ENCODE results near the gene CLEC3B. TPM values are rescaled to one million over a fixed set of nuclear protein-coding genes. Genes with fewer than 3 reads are reported as not detected.

Gene CLEC3B
- total RNA-seq, 1 donor from 2014 or later = 80.8 TPM

DNA sequence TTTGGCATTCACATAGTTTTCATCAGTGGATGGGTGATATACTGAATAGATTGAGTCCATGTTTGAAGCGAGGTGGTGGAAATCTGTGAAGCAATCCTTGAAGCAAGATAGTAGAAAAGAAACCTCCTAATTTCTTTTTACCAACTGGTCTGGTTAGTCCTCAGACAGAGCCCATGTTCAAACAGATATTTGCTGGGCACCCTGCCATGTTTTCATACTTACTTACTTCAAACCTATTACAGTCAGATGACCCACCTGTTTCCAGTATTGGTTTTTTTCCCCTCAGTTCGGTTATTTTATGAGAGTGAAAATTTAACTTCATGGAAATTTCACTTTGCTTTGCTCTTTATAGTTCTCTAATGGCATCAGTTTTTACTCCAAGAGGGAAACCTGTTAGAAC is 26.3 kb upstream of the CLEC3B start:
- intact Hi-C loops (cut with micrococcal nuclease) = no loop called here
- no peak for TF ChIP-seq CTCF (IDR thresholded peaks at IDR 0.05; ENCODE audit: borderline replicate concordance)
- Histone ChIP-seq H3K4me3 (no peak overlapping the region), H3K36me3 (peaks cover 61% of the 10 kb centered on the region), H3K4me1 (peaks cover 67% of the 10 kb centered on the region), H3K27me3 (ENCODE audit: low read depth) (no peaks in the 10 kb centered on the region), H3K9me3 (replicated peaks) (peaks cover 3% of the 10 kb centered on the region), H3K27ac (replicated peaks) (no peak overlapping the region)
- DNase-seq = no peak

- Histone ChIP-seq H3K27me3 (ENCODE audit: low read depth) (no peaks in the 10 kb centered on the region), H3K27ac (replicated peaks) (no peak overlapping the region), H3K9me3 (replicated peaks) (peaks cover 8% of the 10 kb centered on the region), H3K4me1 (peaks cover 57% of the 10 kb centered on the region), H3K4me3 (no peak overlapping the region), H3K36me3 (peaks cover 71% of the 10 kb centered on the region)
- no peak for TF ChIP-seq CTCF (IDR thresholded peaks at IDR 0.05; ENCODE audit: borderline replicate concordance)
- DNase-seq = no peak
- intact Hi-C loops (cut with micrococcal nuclease) = no loop called here
These were observed 25.3 kb upstream of the CLEC3B start for GRCh38 chr3:45000823-45001222.

GRCh38 chr3:45001738-45002137 is 24.4 kb upstream of the CLEC3B start:
- no peak overlapping the region for H3K4me3 ChIP-seq
- intact Hi-C loops (cut with micrococcal nuclease) = no loop called here
- peaks cover 71% of the 10 kb centered on the region for H3K36me3 ChIP-seq
- TF ChIP-seq CTCF (IDR thresholded peaks at IDR 0.05; ENCODE audit: borderline replicate concordance) = peak; percentile 20
- peaks cover 8% of the 10 kb centered on the region for H3K9me3 ChIP-seq (replicated peaks)
- peaks cover 48% of the 10 kb centered on the region for H3K4me1 ChIP-seq
- no peak for DNase-seq
- no peaks in the 10 kb centered on the region for H3K27me3 ChIP-seq (ENCODE audit: low read depth)
- H3K27ac ChIP-seq (replicated peaks) = peak overlapping the region; percentile 82

GRCh38 chr3:45002139-45002660 is 23.9 kb upstream of the CLEC3B start:
- Histone ChIP-seq H3K9me3 (replicated peaks) (peaks cover 8% of the 10 kb centered on the region), H3K36me3 (peaks cover 68% of the 10 kb centered on the region), H3K27me3 (ENCODE audit: low read depth) (no peaks in the 10 kb centered on the region), H3K27ac (replicated peaks) (peak overlapping the region; percentile 82), H3K4me1 (peaks cover 51% of the 10 kb centered on the region), H3K4me3 (no peak overlapping the region)
- DNase-seq = no peak
- no peak for TF ChIP-seq CTCF (IDR thresholded peaks at IDR 0.05; ENCODE audit: borderline replicate concordance)
- intact Hi-C loops (cut with micrococcal nuclease) = no loop called here

DNA sequence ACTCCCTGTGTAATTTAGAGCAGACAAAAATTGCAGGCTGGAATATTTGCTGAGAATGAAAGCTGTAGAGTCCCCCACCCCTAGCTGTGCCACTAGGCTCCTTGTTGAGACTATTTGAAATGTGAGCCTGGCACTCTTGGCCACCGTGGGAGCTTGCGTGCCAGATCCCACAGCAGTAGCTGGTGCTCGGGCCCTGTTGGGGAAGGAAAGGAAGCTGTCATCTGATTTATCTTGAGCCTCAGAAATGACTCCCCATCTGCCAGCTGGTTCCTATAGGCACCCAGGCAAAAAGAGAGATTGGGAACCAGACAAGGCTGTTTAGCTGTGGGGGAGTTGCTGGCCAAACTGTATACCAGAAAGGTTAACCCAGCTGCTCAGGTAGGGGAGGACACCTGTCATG is 23.4 kb upstream of the CLEC3B start:
- intact Hi-C loops (cut with micrococcal nuclease) = no loop called here
- Histone ChIP-seq H3K27ac (replicated peaks) (peak overlapping the region; percentile 82), H3K4me3 (no peak overlapping the region), H3K4me1 (peaks cover 56% of the 10 kb centered on the region), H3K27me3 (ENCODE audit: low read depth) (no peaks in the 10 kb centered on the region), H3K36me3 (peaks cover 68% of the 10 kb centered on the region), H3K9me3 (replicated peaks) (peaks cover 8% of the 10 kb centered on the region)
- no peak for DNase-seq
- TF ChIP-seq CTCF (IDR thresholded peaks at IDR 0.05; ENCODE audit: borderline replicate concordance) = no peak
